Measurements from ENCODE around the gene VWA8. TPM values are rescaled to one million over a fixed set of nuclear protein-coding genes. Genes with fewer than 3 reads are reported as not detected.

The VWA8 gene
- 10 to 100 TPM; 18.5 to 24.4 TPM for total RNA-seq
- 10 to 100 TPM; 11.9 to 15.9 (median 13.5) TPM for polyA plus RNA-seq (ENCODE audit: insufficient read length in 6 of 6)
- long read RNA-seq, donor 1 = 0 reads
- long read RNA-seq, donor 2 = 0 reads
- long read RNA-seq, donor 3 = 0 reads
- long read RNA-seq, donor 4, partial matches to known transcripts = 1 of 1 reads
- long read RNA-seq, donor 4, other reads (novel, unspliced or antisense) = 0 of 1 reads
- long read RNA-seq, donor 5 = 0 reads
- long read RNA-seq, donor 6 = 0 reads
- long read RNA-seq, donor 7 = 0 reads
- long read RNA-seq, donor 8 = 0 reads
- long read RNA-seq, donor 9 = 0 reads
- long read RNA-seq, donor 10, partial matches to known transcripts = 0 of 1 reads
- long read RNA-seq, donor 10, other reads (novel, unspliced or antisense) = 1 of 1 reads
- long read RNA-seq, donor 11 = 0 reads
- long read RNA-seq, donor 12, full-length matches to known transcripts = 1 of 1 reads
- long read RNA-seq, donor 12, partial matches to known transcripts = 0 of 1 reads
- long read RNA-seq, donor 12, other reads (novel, unspliced or antisense) = 0 of 1 reads

DNA sequence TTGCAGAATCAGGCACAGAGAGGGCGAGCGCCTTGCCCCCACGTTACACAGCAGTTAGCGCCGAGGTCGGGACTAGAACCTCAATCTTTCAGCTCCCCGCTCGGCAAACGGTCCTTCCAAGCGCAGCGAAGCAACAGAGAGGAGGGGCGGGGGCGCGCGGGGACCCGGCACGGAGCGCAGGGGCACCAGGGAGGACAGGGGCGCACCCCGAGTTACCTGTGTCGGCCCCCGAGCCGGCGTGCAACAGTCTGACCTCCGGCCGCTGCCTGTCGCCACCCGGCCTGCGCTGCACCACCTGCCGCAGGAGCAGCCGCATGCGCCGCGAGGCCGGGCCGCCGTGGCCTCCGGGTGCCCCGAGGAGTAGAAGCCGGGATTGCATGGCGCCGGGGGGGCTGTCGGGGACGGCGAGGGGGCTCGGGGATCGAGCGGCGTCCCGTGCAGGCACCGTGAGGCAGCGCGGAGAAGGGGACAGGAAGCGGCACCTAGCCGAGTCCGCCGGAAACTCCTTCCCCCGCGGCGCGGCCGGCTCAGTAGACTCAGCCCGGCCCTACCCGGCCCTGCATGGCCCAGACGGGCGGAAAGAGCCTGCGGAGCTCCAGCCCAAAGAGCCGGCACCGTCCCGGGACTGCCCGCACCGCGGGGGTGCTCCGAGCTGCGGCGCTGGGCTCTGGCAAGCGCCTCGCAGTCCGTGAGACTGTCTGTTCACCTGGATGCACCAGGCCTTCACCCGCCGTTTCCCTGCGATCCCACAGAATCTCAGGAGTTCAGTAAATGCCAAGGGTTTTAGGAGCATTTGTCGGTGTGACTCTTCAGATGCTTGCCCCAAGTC is at the start of gene VWA8:
TSS of gene VWA8 (minus strand) at position 473 of the 829 bp plus-strand sequence. CDS start at position 379, 94 bp downstream.
- H3K9me3 ChIP-seq = no peaks in the 10 kb centered on the region
- peak; percentile 97 for ATAC-seq
- H3K4me1 ChIP-seq = peaks cover 0 to 27% of the 10 kb centered on the region in 2 donors
- no peaks in the 10 kb centered on the region for H3K36me3 ChIP-seq
- peak; percentile 72 to 94 (median 79) for DNase-seq
- H3K4me3 ChIP-seq = peak within 1 kb of the TSS; percentile 78 to 82
- peak within 1 kb of the TSS; percentile 81 to 87 for H3K27ac ChIP-seq
- TF ChIP-seq, protein P1, sequence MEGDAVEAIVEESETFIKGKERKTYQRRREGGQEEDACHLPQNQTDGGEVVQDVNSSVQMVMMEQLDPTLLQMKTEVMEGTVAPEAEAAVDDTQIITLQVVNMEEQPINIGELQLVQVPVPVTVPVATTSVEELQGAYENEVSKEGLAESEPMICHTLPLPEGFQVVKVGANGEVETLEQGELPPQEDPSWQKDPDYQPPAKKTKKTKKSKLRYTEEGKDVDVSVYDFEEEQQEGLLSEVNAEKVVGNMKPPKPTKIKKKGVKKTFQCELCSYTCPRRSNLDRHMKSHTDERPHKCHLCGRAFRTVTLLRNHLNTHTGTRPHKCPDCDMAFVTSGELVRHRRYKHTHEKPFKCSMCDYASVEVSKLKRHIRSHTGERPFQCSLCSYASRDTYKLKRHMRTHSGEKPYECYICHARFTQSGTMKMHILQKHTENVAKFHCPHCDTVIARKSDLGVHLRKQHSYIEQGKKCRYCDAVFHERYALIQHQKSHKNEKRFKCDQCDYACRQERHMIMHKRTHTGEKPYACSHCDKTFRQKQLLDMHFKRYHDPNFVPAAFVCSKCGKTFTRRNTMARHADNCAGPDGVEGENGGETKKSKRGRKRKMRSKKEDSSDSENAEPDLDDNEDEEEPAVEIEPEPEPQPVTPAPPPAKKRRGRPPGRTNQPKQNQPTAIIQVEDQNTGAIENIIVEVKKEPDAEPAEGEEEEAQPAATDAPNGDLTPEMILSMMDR (IDR thresholded peaks at IDR 0.05) = no peak
- no peaks in the 10 kb centered on the region for H3K27me3 ChIP-seq
- intact Hi-C loops (cut with DNase I) = no loop called here

DNA sequence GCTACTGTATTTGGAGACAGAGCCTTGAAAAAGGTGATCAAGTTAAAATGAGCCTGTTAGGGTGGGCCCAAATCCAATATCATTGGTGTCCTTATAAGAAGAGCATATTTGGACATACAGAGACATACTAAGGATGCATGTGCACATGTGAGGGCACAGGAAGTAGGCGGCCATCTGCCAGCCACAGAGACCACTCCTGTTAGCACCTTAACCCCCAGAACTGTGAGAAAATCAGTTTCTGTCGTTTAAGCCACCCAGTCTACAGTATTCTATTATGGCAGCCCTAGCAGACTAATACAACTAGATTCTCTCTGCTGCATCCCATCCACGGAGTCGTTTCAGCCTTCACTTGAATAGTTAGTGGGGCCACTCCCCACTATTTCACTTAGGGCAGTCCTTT is 48.1 kb upstream of the VWA8 start:
- H3K9me3 ChIP-seq = no peaks in the 10 kb centered on the region
- H3K36me3 ChIP-seq = no peaks in the 10 kb centered on the region
- H3K4me3 ChIP-seq = no peak overlapping the region
- DNase-seq (no peak), ATAC-seq (no peak)
- intact Hi-C loops (cut with DNase I) = no loop called here
- no peaks in the 10 kb centered on the region for H3K4me1 ChIP-seq
- no peaks in the 10 kb centered on the region for H3K27me3 ChIP-seq
- no peak overlapping the region for H3K27ac ChIP-seq
- TF ChIP-seq, protein P1 (IDR thresholded peaks at IDR 0.05) = no peak

DNA sequence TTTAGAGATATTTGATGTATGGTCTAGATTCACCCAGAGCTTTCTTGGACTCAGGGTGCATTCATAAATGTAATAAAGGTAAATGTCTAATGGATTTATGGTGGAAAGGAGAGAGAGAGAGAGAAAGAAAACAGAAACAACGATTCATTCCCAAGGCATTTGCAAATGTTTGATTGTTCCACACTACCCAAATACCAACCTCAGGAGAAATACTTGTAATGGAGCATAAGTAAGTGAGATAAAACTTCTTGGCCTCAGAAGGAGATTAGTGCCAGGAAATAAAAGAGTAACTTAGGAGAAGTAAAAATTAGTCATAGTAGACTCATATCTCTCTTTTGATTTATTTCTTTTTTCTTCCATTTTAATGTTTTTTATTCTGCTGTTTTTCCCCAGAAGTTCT is 46.9 kb upstream of the VWA8 start:
- intact Hi-C loops (cut with DNase I) = no loop called here
- TF ChIP-seq, protein P1 (IDR thresholded peaks at IDR 0.05) = no peak
- no peaks in the 10 kb centered on the region for H3K4me1 ChIP-seq
- peak; percentile 54 for ATAC-seq
- H3K9me3 ChIP-seq = no peaks in the 10 kb centered on the region
- DNase-seq = no peak
- no peaks in the 10 kb centered on the region for H3K27me3 ChIP-seq
- no peak overlapping the region for H3K27ac ChIP-seq
- H3K36me3 ChIP-seq = no peaks in the 10 kb centered on the region
- no peak overlapping the region for H3K4me3 ChIP-seq

DNA sequence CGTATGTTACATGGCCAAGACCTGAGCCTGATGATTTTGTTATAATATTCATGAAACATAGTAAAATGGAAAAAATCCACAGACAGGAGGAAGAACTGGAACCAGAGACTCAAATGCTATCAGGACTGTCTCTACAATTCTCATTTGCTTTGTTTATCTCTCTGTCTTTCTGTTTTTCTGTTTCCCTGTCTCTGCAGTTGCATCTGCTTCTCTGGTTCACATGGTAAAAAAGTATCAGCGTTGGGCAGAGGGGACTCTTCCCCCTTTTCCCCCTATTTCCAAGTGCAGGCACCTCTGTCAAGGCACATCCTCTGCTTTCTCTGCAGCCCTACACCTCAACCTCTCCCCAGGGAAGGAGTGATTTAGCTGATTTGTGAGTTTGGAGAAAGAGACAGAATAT is 41.2 kb upstream of the VWA8 start:
- no peaks in the 10 kb centered on the region for H3K9me3 ChIP-seq
- no peak overlapping the region for H3K4me3 ChIP-seq
- ATAC-seq (no peak), DNase-seq (no peak)
- H3K36me3 ChIP-seq = no peaks in the 10 kb centered on the region
- TF ChIP-seq, protein P1 (IDR thresholded peaks at IDR 0.05) = no peak
- no peak overlapping the region for H3K27ac ChIP-seq
- no peaks in the 10 kb centered on the region for H3K27me3 ChIP-seq
- intact Hi-C loops (cut with DNase I) = no loop called here
- H3K4me1 ChIP-seq = no peaks in the 10 kb centered on the region

DNA sequence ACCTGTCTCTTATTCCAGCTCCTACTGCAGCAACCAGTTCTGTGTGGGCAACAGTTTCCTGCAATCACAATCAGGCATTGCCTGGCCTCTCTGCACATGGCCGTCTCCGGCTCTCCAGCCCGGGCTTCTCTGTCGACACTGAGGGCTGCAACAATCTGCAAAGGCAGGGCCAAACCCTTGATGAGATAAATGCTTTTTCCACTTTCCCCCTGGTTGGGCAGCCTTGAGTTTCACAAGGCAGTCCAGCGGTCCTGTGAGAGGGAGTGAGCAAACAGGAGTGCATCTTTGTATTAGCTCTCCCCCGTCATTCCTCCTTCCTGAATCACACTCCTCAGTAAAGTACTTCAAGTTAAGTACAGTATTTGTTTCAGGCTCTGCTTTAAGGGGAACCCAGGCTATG is 40.7 kb upstream of the VWA8 start:
- Histone ChIP-seq H3K36me3 (no peaks in the 10 kb centered on the region), H3K4me3 (no peak overlapping the region), H3K9me3 (no peaks in the 10 kb centered on the region), H3K4me1 (no peaks in the 10 kb centered on the region), H3K27ac (no peak overlapping the region), H3K27me3 (no peaks in the 10 kb centered on the region)
- intact Hi-C loops (cut with DNase I) = no loop called here
- TF ChIP-seq, protein P1 (IDR thresholded peaks at IDR 0.05) = no peak
- ATAC-seq (peak; percentile 96), DNase-seq (peak in 2 of 4 donors; percentile 20 to 65)
